Type B pancreatic cell (in vitro differentiated cells): ENCODE data around the gene TMEM179B. TPM values are rescaled to one million over a fixed set of nuclear protein-coding genes. Genes with fewer than 3 reads are reported as not detected.
A peak's percentile ranks its signal among the peaks of the same experiment; 100 is the strongest.

ENCODE experiments used
- DNase-seq: peaks from one replicate; pipeline ENCODE4 v3.0.0; 2021; ENCODE audit warnings: mixed read lengths; ENCODE audit not compliant: unreplicated experiment; ENCODE audit errors: extremely low spot score
- H3K27ac Mint-ChIP-seq: 2 replicates; pipeline ENCODE4 v1.8.0; 2021; ENCODE audit warnings: mild to moderate bottlenecking, mixed read lengths
- H3K27me3 Mint-ChIP-seq: 2 replicates; pipeline ENCODE4 v1.8.0; 2021; ENCODE audit warnings: mixed read lengths
- H3K36me3 Mint-ChIP-seq: 2 replicates; pipeline ENCODE4 v1.8.0; 2021; ENCODE audit warnings: mixed read lengths
- H3K4me1 Mint-ChIP-seq: one replicate; pipeline ENCODE4 v1.8.0; 2021; ENCODE audit warnings: mixed read lengths; ENCODE audit not compliant: unreplicated experiment
- H3K4me3 Mint-ChIP-seq: 2 replicates; pipeline ENCODE4 v1.8.0; 2021; ENCODE audit warnings: mild to moderate bottlenecking, mixed read lengths
- H3K9me3 Mint-ChIP-seq: 2 replicates; pipeline ENCODE4 v1.8.0; 2021; ENCODE audit warnings: mixed read lengths
- CTCF ChIP-seq: fragments of 200-600 bp; sonication (generic); conservative IDR thresholded peaks from 2 replicates; pipeline ENCODE4 v1.5.0; 2021; ENCODE audit warnings: antibody characterized with exemption, mild to moderate bottlenecking
- total RNA-seq: library from RNA; stranded (reverse); gene quantifications from 2 replicates; pipeline ENCODE4 v1.2.1, GENCODE V29; 2021; ENCODE audit warnings: low replicate concordance

Gene TMEM179B
- total RNA-seq, 1 donor from 2014 or later: 41.1 TPM

- Mint-ChIP-seq H3K27ac (peak overlapping the region; percentile 97), H3K36me3 (peaks cover 31% of the 10 kb centered on the region), H3K9me3 (no peaks in the 10 kb centered on the region), H3K4me1 (peaks cover 27% of the 10 kb centered on the region), H3K4me3 (peak overlapping the region; percentile 95), H3K27me3 (no peaks in the 10 kb centered on the region)
- TF ChIP-seq CTCF: no peak
- no peak for DNase-seq
Measured at GRCh38 chr11:62792202-62792575, 5.0 kb downstream of the TMEM179B start.

- no peaks in the 10 kb centered on the region for H3K9me3 Mint-ChIP-seq
- TF ChIP-seq CTCF: no peak
- H3K4me3 Mint-ChIP-seq: peak overlapping the region; percentile 9
- no peak for DNase-seq
- peak overlapping the region; percentile 32 for H3K27ac Mint-ChIP-seq
- peaks cover 33% of the 10 kb centered on the region for H3K36me3 Mint-ChIP-seq
- peaks cover 21% of the 10 kb centered on the region for H3K4me1 Mint-ChIP-seq
- no peaks in the 10 kb centered on the region for H3K27me3 Mint-ChIP-seq
Measured at GRCh38 chr11:62794201-62794775, 7.1 kb downstream of the TMEM179B start.

DNA sequence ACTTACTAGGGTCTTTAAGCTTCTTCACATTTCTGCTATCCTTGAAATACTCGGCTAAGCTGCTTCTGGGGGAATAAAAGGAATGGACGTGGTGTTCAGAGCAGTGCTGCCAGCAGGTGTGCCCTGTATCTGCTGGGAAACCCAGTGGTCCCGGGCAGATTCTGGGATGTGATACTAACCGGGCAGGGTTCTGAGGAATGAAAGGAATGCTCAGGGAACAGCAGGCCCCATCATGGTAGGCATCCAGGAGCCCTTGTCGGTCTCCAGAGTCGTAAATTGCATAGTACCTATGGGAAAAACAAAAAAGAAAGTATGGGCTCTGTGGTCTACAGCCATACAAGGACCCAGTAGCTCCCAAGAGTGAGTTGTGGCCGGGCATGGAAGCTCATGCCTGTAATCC is 9.1 kb downstream of the TMEM179B start:
- peaks cover 10% of the 10 kb centered on the region for H3K4me1 Mint-ChIP-seq
- peaks cover 42% of the 10 kb centered on the region for H3K36me3 Mint-ChIP-seq
- no peak for DNase-seq
- TF ChIP-seq CTCF: no peak
- H3K27me3 Mint-ChIP-seq: no peaks in the 10 kb centered on the region
- H3K9me3 Mint-ChIP-seq: no peaks in the 10 kb centered on the region
- H3K4me3 Mint-ChIP-seq: no peak overlapping the region
- H3K27ac Mint-ChIP-seq: no peak overlapping the region

DNA sequence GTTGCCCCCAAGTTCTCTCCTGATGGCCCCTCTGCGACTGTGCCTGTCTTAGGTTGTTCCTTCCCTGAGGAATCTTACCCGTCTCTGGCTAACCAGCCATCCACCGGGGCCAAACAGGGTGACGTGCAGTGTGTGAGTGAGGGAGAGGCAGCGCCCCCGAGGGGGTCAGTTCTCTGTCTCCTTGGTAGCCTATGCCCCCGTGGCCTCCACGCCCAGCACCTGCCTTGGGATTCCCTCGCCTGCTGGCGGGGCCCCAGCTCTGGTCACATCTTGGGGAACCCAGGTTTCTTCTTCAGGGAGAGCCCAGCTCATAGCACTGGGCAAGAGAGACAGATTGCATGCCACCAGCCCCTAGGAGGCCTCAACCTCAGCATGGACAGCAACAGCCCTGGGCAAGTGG is 12.3 kb downstream of the TMEM179B start:
- no peaks in the 10 kb centered on the region for H3K9me3 Mint-ChIP-seq
- H3K27ac Mint-ChIP-seq: peak overlapping the region; percentile 39
- no peaks in the 10 kb centered on the region for H3K27me3 Mint-ChIP-seq
- H3K36me3 Mint-ChIP-seq: peaks cover 40% of the 10 kb centered on the region
- H3K4me3 Mint-ChIP-seq: no peak overlapping the region
- no peak for DNase-seq
- peaks cover 9% of the 10 kb centered on the region for H3K4me1 Mint-ChIP-seq
- TF ChIP-seq CTCF: no peak

DNA sequence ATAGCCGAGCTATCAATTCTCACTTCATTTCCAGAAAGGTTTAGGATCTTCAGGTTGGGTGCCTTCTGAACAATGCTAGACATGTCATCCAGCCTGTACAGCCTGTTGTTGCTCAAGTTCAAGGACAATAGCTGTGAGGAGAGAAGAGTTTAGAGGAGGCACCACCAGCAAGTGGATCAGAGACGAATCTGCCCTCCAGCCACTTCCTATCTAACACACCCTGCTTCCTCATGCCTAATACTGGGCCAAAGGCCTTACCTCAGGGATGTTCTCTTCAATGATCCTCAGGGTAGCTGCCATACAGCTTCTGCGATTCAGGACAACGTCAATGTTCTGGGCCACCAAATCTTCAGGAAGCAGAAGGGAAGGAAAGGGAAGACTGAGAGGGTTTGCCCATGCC is 13.9 kb downstream of the TMEM179B start:
- Mint-ChIP-seq H3K9me3 (no peaks in the 10 kb centered on the region), H3K36me3 (peaks cover 30% of the 10 kb centered on the region), H3K27ac (peak overlapping the region; percentile 85), H3K27me3 (no peaks in the 10 kb centered on the region), H3K4me1 (peaks cover 9% of the 10 kb centered on the region), H3K4me3 (peak overlapping the region; percentile 50)
- DNase-seq: no peak
- no peak for TF ChIP-seq CTCF
